AG09319 (cell line): ENCODE measurements around the gene CD200R1.

ENCODE experiments used
- DNase-seq: peaks from one replicate; pipeline ENCODE4 v3.0.0-alpha.2; 2010; ENCODE audit warnings: low read depth; ENCODE audit errors: extremely low read depth
- CTCF ChIP-seq: IDR thresholded peaks from 2 replicates; pipeline ENCODE4 v1.5.1; 2011; ENCODE audit warnings: low read depth, mild to moderate bottlenecking, inconsistent platforms, low read length, moderate library complexity

Gene CD200R1

GRCh38 chr3:113006359-113007056 lies 31.6 kb upstream of the CD200R1 start:
- no peak for TF ChIP-seq CTCF
- DNase-seq, result no peak

GRCh38 chr3:113005611-113006010 lies 30.7 kb upstream of the CD200R1 start:
- no peak for TF ChIP-seq CTCF
- DNase-seq, result no peak

GRCh38 chr3:113002679-113003078 lies 27.8 kb upstream of the CD200R1 start:
- no peak for DNase-seq
- TF ChIP-seq CTCF, result no peak

GRCh38 chr3:113002037-113002436 lies 27.1 kb upstream of the CD200R1 start:
- no peak for DNase-seq
- TF ChIP-seq CTCF, result no peak

GRCh38 chr3:113000691-113001090 lies 25.8 kb upstream of the CD200R1 start:
- DNase-seq, result no peak

GRCh38 chr3:112995800-112996199 lies 20.9 kb upstream of the CD200R1 start:
- TF ChIP-seq CTCF, result no peak
- DNase-seq, result no peak

More at GRCh38 chr3:113000691-113001090, 25.8 kb upstream of the CD200R1 start:
- no peak for TF ChIP-seq CTCF

- peak; percentile 54 for DNase-seq
- TF ChIP-seq CTCF, result no peak; the same call in none of the 2 replicates
Measured at GRCh38 chr3:112990672-112991602, 16.0 kb upstream of the CD200R1 start, which contains the start of gene GTPBP8. Gene GTPBP8, plus strand, starts transcription at chr3:112990984. Its CDS starts 16 bp downstream, at chr3:112991000.
